Neural progenitor cell (in vitro differentiated cells): Measurements from ENCODE around the gene ANKRD13D.

ENCODE experiments used
- CTCF ChIP-seq: fragments of 200-600 bp; sonication (generic); IDR thresholded peaks from 2 replicates; pipeline ENCODE4 v1.5.1; 2017; ENCODE audit warnings: antibody characterized with exemption, mild to moderate bottlenecking
- EZH2 ChIP-seq: fragments of 200-600 bp; sonication (generic); IDR thresholded peaks from 2 replicates; pipeline ENCODE4 v1.6.1; 2017; ENCODE audit warnings: antibody characterized with exemption, mild to moderate bottlenecking, moderate library complexity

GRCh38 chr11:67248653-67249052 lies 40.5 kb upstream of the ANKRD13D start:
- TF ChIP-seq CTCF: no peak
- TF ChIP-seq EZH2: no peak
